Ascending aorta (tissue), 2 donors: ENCODE measurements around the gene IKZF5. TPM values are rescaled to one million over a fixed set of nuclear protein-coding genes. Genes with fewer than 3 reads are reported as not detected.

Source experiments
- DNase-seq, 2 donors: peaks; one replicate each; pipeline ENCODE4 v3.0.0-alpha.2; 2019; ENCODE audit warnings: low spot score in 2 of 2
- H3K27ac ChIP-seq, 2 donors: fragments of 200-600 bp; sonication (generic); one replicate each; pipeline ENCODE4 v1.5.1; 2016 to 2017; ENCODE audit warnings: mild to moderate bottlenecking in 1 of 2
- H3K27me3 ChIP-seq: fragments of 200-600 bp; sonication (generic); one replicate; pipeline ENCODE4 v1.5.1; 2017
- H3K36me3 ChIP-seq, 2 donors: fragments of 200-600 bp; sonication (generic); one replicate each; pipeline ENCODE4 v1.5.1; 2016
- H3K4me1 ChIP-seq, 2 donors: fragments of 200-600 bp; sonication (generic); one replicate each; pipeline ENCODE4 v1.5.1; 2016 to 2017; ENCODE audit warnings: mild to moderate bottlenecking in 1 of 2
- H3K4me3 ChIP-seq, 2 donors: fragments of 200-600 bp; sonication (generic); one replicate each; pipeline ENCODE4 v1.5.1; 2016 to 2017; ENCODE audit warnings: mild to moderate bottlenecking in 1 of 2
- H3K9me3 ChIP-seq, 2 donors: fragments of 200-600 bp; sonication (generic); one replicate each; pipeline ENCODE4 v1.5.1; 2016
- intact Hi-C: fragments of 100-400 bp; cut with DNase I; formaldehyde crosslinking; loops from one replicate; pipeline ENCODE4 v1.15.1; 2023
- total RNA-seq: library from RNA; depleted of rRNA; stranded (reverse); fragments of >200 nt; gene quantifications from one replicate; pipeline ENCODE4 v1.1.0, GENCODE V29; 2016
- TF ChIP-seq, protein P1 (sequence below), 3 experiments: fragments of 200-600 bp in 2 of 3; fragments of 450-650 bp in 1 of 3; sonication (generic) in 2 of 3; IDR thresholded peaks; one replicate each; pipeline ENCODE4 v1.5.1; 2016 to 2019; ENCODE audit warnings: antibody characterized with exemption in 3 of 3, mild to moderate bottlenecking in 1 of 3, moderate library complexity in 1 of 3

IKZF5 gene
- total RNA-seq, 1 donor from 2014 or later = 4.3 TPM

DNA sequence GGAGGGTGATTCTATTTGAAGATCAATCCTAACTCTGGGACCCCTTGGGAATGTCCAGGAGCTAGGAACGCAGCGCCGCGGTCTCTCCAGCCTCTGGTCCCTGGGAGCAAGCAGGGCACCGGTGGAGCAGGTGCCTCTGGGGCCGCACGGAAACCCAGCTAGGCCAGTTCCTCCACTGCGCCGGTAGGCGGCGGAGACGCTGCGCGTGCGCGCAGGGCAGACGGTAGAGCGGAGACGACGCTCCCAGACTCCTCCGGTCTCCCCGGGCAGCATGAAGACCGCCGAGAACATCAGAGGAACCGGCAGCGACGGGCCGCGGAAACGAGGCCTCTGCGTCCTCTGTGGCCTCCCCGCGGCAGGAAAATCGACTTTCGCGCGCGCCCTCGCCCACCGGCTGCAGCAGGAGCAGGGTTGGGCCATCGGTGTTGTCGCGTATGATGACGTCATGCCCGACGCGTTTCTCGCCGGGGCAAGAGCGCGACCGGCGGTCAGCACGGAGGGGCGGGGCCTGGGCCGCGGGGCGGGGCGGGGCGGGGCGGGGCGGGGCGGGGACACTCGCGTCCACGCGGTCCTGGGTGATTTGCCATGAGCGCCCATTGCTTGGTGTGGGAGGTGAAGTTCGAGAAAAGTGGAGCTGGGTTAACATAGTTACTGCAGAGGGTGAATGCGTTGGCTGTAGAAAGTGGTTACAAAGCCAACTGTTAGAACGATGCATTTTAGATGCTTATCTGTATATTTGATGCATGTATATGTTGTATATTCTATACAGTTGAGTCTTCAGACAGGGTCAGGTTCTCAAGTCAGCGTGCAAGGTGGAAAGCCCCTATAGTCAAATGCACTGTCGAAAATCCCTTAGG lies 28.2 kb downstream of the IKZF5 start, which contains the start of gene PSTK:
PSTK (plus strand) TSS at position 193 of the 857 bp plus-strand sequence; CDS start at position 272, 79 bp downstream.
- Histone ChIP-seq H3K4me3 (peak within 1 kb of the TSS; percentile 75 to 88), H3K27ac (peak within 1 kb of the TSS; percentile 89 to 90), H3K27me3 (no peaks in the 10 kb centered on the region), H3K9me3 (no peaks in the 10 kb centered on the region), H3K36me3 (no peaks in the 10 kb centered on the region), H3K4me1 (peaks cover 0 to 2% of the 10 kb centered on the region in 2 donors)
- intact Hi-C loops = loop anchor here (1.0 kb wide), 2 partner anchors 26 to 28 kb away; partner anchors contain the start of genes C10orf88 and IKZF5
- peak; percentile 31 to 92 for DNase-seq
- TF ChIP-seq, protein P1, sequence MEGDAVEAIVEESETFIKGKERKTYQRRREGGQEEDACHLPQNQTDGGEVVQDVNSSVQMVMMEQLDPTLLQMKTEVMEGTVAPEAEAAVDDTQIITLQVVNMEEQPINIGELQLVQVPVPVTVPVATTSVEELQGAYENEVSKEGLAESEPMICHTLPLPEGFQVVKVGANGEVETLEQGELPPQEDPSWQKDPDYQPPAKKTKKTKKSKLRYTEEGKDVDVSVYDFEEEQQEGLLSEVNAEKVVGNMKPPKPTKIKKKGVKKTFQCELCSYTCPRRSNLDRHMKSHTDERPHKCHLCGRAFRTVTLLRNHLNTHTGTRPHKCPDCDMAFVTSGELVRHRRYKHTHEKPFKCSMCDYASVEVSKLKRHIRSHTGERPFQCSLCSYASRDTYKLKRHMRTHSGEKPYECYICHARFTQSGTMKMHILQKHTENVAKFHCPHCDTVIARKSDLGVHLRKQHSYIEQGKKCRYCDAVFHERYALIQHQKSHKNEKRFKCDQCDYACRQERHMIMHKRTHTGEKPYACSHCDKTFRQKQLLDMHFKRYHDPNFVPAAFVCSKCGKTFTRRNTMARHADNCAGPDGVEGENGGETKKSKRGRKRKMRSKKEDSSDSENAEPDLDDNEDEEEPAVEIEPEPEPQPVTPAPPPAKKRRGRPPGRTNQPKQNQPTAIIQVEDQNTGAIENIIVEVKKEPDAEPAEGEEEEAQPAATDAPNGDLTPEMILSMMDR (IDR thresholded peaks at IDR 0.05) = peak; percentile 95 to 98 (median 97)

DNA sequence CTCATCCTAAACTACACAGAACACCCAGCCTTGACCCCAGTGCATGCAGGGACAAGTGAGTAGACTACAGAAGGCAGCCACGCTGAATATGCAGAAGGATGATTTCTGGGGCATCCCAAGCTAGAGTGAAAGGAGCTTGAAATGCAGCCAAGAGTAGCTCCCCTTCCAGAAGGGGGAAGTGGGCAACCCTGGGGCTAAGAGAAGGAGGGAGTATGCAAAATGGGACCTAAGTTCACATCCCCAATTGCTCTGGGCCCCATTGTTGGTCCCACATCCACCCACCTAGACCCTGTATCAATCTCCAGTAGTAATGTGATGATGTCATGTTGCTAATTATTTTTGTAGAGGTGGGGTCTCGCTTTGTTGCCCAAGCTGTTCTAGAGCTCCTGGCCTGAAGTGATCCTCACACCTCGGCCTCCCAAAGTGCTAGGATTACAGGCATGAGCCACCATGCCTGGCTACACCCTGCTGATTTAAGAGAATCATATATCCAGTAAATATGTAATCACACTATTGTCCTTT lies 34.0 kb downstream of the IKZF5 start:
- H3K4me3 ChIP-seq = no peak overlapping the region
- no peak overlapping the region for H3K27ac ChIP-seq
- no peaks in the 10 kb centered on the region for H3K9me3 ChIP-seq
- H3K36me3 ChIP-seq = no peaks in the 10 kb centered on the region
- H3K27me3 ChIP-seq = no peaks in the 10 kb centered on the region
- TF ChIP-seq, protein P1 (IDR thresholded peaks at IDR 0.05) = no peak
- intact Hi-C loops = no loop called here
- H3K4me1 ChIP-seq = no peaks in the 10 kb centered on the region
- DNase-seq = no peak

DNA sequence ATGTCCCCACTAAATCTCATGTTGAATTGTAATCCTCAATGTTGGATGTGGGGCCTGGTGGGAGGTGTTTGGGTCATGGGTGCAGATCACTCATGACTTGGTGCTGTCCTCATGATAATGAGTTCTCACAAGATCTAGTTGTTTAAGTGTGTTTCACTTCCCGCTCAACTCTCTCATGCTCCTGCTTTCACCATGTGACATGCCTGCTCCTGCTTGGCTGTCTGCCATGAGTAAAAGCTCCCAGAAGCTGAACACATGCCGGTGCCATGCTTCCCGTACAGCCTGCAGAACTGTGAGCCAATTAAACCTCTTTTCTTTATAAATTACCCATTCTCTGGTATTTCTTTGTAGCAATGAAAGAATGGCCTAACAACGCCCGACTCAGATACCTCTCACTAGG lies 34.6 kb downstream of the IKZF5 start:
- Histone ChIP-seq H3K4me1 (no peaks in the 10 kb centered on the region), H3K9me3 (no peaks in the 10 kb centered on the region), H3K27ac (no peak overlapping the region), H3K27me3 (no peaks in the 10 kb centered on the region), H3K36me3 (no peaks in the 10 kb centered on the region), H3K4me3 (no peak overlapping the region)
- TF ChIP-seq, protein P1 (IDR thresholded peaks at IDR 0.05) = no peak
- intact Hi-C loops = no loop called here
- DNase-seq = no peak

DNA sequence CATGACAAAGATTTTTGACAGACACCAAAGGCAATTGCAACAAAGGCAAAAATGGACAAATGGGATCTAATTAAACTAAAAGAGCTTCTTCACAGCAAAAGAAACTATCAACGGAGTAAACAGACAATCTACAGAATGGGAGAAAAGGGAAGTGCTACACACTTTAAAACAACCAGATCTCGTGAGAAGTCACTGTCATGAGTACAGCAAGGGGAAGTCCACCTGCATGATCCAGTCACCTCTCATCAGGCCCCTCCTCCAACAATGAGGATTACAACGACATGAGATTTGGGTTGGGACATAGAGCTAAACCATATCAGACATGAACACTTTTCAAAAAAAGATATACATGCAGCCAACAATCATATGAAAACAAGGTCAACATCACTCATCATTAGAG lies 39.9 kb downstream of the IKZF5 start:
- intact Hi-C loops = no loop called here
- no peak for DNase-seq
- no peaks in the 10 kb centered on the region for H3K4me1 ChIP-seq
- H3K4me3 ChIP-seq = no peak overlapping the region
- no peaks in the 10 kb centered on the region for H3K27me3 ChIP-seq
- H3K9me3 ChIP-seq = peaks cover 0 to 36% of the 10 kb centered on the region in 2 donors
- TF ChIP-seq, protein P1 (IDR thresholded peaks at IDR 0.05) = no peak
- H3K27ac ChIP-seq = no peak overlapping the region
- peaks cover 0 to 7% of the 10 kb centered on the region in 2 donors for H3K36me3 ChIP-seq

DNA sequence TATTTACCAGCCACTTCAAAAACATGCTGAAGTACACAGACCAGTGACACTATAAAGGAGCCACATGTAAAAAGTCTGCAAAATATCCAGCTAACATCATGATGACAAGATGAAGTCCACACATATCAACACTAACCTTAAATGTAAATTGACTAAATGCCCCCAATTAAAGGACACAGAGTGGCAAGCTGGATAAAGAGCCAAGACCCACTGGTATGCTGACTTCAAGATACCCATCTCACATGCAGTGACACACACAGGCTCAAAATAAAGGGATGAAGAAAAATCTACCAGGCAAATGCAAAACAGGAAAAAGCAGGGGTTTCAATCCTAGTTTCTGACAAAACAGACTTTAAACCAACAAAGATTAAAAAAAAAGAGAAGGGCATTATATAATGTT lies 41.7 kb downstream of the IKZF5 start:
- TF ChIP-seq, protein P1 (IDR thresholded peaks at IDR 0.05) = no peak
- Histone ChIP-seq H3K27ac (no peak overlapping the region), H3K9me3 (peaks cover 0 to 38% of the 10 kb centered on the region in 2 donors), H3K4me3 (no peak overlapping the region), H3K36me3 (peaks cover 0 to 7% of the 10 kb centered on the region in 2 donors), H3K27me3 (no peaks in the 10 kb centered on the region), H3K4me1 (no peaks in the 10 kb centered on the region)
- DNase-seq = no peak
- intact Hi-C loops = no loop called here
